Activated T-cell treated with anti-CD3 and anti-CD28 coated beads for 24 hours (primary cell): ENCODE measurements around the gene CRTC1.
"Not testable (repeated sequence)": the region's sequence is repeated elsewhere in the genome, so short reads cannot be mapped to it uniquely, and the experiment has no call there.

ENCODE experiments used
- DNase-seq: peaks from one replicate; pipeline ENCODE4 v3.0.0-alpha.2; 2020; ENCODE audit warnings: low read depth

CRTC1 gene

DNA sequence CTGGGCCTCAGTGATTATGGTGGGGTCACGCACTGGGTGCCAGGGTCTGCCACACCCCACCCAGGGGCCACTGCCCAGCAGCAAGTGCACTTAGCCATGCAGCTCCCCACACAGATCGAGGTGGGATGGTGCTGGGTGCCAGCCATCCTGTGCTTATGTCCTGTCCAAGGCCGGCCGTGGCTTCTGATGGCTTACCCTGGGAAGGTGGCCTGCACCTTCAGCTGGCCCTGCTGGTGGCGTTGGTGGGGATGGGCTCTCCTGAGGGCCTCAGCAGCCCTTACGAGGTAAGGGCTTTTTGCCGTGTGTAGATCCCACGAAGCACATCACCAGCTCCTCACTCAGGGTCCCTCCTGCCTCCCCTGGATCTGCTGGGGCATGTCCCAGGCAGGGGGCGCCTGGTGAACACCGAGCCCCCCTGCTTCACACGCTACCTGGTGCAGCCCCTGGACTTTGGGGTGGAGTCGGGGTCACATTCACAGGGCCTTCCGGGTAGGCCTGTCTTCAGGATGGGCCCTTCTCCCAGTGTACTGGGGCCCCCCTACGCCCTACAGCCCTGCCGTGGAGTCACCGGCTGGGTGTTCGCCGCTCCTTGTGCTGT, 46.6 kb downstream of the CRTC1 start:
- no peak for DNase-seq

DNA sequence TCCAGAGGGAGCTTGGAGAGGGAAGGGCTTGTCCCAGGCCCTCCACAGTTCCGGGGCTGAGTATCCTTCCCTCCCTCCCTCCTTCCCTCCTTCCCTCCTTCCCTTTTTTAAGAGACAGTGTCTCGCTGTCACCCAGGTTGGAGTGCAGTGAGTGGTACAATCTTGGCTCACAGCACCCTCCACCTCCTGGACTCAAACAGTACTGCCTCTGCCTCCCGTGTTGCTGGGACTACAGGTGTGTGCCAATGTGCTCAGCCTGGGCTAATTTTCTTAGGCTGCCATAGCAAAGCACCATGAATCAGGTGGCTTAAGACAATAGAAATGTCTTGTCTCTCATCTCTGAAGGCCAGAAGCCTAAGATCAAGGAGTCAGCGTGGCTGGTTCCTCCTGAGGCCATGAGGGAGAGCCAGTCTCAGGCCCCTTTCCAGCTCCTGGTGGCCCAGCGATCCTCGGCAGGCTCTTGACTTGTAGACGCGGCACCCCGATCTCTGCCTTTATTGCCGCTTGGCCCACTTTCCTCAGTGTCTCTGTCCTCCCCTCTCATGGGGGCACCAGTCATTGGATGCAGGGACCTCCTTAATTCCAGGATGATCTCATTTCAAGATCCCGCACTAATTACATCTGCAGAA, 47.5 kb downstream of the CRTC1 start:
- DNase-seq, result no peak

DNA sequence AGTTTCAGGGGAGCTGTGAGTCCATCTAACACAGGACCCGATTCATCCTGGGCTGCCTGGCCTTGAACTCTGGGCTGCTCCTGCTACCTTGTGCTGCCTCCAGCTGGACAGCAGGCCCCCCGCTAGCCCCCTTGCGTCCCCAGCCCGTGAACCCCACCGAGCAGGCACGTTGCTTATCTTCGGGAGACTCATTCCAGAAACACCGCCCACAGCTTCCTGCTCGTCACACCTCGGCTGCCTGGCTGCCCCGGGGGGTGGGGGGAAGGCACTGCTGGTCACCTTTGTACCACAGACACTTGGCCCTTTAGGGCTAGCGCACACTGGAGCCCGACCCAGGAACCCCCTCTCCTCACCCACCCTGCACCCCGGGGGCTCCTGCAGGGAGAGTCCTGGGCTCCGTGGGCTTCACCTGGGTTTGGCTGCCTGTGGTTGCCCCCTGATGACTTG, 48.1 kb downstream of the CRTC1 start:
- no peak for DNase-seq

DNA sequence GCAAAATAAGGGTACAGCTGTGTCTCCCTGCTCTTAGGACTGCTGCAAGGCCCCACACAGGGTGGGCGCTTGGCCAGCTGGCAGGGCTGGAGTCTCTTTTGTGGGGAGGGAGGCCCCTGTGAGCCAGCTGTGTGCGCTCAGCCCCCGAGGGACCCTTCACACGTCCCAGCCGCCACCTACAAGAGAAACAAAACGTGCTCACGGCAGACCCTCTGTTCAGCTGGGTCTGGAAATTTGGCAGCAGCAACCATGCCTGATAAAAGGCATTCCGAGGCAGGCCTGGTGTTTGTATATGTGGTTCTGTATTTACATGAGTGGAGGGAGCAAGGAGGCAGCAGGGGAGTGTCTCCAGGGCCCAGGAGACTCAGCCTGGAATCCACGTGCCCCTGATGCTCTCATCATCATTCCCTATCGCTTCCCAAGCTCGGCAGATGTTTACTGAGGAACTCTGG, 49.7 kb downstream of the CRTC1 start:
- DNase-seq, result no peak

DNA sequence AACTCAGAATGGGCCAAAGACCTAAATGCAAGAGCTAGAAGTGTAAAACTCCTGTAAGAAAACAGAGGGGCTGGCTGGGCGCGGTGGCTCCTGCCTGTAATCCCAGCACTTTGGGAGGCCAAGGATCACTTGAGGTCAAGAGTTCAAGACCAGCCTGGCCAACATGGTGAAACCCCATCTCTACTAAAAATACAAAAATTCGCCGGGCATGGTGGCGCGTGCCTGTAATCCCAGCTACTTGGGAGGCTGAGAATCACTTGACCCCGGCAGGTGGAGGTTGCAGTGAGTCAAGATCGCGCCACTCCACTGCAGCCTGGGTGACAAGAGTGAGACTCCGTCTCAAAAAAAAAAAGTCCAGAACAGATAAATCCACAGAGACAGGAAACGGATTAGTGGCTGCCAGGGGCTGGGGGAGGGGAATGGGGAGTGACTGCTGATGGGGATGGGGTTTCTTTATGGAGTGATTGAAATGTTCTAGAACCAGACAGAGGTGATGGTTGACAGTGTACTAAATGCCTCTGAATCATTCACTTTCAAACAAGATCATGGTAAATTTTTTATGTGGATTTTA, 50.4 kb downstream of the CRTC1 start:
- not testable (repeated sequence) for DNase-seq

DNA sequence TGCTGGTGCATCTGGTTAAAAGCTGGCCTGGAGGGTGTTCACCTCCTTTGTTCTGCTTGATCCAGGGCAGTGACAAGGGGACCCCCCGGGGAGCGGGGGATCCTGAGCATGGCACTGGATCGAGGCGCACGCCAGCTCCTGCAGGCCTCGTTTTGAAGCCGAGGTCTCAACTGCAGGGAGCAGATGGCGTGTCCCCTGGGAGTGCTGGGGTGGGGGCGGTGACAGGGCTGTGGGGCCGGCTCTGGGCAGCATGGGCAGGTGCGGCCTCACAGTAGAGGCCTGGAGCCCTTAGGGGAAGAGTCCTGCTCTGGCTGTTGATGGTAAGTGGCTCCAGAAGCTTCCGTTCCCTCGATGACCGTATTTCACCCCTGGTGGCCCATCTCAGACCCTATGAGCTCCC, 51.8 kb downstream of the CRTC1 start:
- no peak for DNase-seq

DNA sequence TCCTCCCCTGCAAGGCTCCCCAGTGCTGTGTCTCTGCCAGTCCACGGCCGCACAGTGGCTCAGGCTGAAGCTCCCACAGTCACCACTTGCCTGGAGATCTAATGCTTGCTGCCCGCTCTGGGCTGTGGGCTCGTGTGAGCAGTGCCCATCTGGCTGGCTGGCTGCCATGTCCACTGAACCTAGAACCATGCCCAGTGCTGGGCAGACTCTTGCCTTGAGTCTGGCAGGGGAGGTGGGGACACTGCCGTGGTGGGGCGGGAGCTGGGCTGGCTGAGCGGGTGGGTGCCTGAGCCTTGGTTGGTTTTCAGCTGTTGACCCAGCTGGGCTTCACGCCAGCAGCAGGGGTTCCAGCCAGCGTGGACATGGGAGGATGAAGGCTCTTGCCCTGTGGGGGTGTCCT, 52.3 kb downstream of the CRTC1 start:
- DNase-seq, result no peak

DNA sequence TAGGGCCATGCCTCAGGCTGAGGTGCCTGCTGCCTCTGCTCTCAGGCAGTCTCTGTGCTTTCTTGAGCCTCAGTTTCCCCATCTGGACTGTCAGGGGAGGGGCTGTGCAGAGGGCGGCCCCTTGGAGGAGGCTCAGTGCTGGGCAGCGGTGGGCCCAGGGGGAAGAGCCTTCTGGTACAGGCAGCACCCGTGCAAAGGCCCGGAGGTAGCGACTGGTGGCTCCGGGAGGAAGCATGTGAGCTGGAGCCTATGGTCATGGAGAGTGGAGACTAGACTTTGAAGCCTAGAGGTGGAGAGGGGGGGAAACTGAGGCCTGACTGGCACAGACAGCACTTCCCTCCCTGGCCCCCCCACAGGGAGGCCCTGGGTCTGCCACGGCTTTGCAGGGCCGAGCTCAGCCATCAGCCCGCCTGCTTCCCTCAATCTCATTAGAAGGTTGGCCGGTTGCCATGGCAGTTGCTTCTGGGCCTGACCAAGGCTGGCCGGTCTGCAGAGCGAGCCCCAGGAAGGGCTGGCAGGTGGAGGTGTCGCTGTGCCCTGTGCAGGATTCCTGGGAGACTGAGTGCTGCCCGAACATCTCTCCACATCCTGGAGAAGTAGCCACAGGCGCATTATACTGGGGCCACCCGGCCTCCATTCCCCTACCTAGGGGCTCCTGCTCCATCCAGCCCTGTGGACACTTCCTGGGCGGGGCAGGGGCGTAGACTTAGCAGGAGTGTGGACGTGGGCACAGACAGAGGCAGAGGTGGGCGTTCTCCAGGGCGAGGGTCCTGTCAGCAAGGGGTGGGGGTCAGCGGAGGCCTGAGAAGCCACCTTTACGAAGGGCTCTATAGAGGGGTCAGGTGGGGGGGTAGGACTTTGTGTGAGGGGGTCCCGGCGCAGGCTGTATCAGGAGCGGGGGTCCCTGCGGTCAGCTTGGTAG, 53.2 kb downstream of the CRTC1 start:
- no peak for DNase-seq

DNA sequence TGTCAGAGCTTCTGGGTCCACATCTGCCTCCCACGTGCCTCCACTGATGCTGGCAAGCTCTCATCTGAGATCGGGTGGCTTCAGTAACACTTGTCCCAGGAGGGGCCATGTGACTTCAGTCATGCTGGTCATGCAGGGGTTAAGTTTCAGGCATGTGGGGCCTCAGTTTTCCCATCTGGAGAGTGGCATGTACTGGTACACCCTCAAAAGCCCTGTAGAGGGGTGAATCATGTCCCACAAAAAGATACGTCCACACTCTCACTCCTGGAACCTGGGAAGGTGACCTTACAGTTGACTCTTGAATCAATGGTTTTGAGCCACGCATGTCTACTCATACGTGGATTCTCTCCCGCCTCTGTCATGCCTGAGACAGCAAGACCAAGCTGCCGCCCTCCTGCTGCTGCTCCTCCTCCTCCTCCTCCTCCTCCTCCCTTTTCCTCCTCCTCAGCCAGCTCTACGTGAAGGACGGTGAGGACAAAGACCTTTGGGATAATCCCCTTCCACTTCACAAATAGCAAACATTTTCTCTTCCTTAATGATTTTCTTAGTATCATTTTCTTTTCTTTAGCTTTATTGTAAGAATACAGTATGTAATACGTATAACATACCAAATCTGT, 54.0 kb downstream of the CRTC1 start:
- no peak for DNase-seq

DNA sequence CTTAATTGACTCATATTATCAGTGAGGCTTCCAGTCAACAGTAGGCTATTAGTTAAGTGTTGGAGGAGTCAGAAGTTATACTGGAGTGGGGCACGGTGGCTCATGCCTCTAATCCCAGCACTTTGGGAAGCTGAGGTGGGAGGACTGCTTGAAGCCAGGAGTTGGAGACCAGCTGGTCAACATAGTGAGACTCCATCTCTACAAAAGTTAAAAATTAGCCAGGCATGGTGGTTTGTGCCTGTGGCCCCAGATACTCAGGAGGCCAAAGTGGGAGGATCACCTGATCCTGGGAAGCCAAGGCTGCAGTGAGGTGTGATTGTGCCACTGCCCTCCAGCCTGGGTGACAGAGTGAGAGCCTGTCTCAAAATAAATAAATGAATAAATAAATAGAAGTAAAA, 54.5 kb downstream of the CRTC1 start:
- no peak for DNase-seq

DNA sequence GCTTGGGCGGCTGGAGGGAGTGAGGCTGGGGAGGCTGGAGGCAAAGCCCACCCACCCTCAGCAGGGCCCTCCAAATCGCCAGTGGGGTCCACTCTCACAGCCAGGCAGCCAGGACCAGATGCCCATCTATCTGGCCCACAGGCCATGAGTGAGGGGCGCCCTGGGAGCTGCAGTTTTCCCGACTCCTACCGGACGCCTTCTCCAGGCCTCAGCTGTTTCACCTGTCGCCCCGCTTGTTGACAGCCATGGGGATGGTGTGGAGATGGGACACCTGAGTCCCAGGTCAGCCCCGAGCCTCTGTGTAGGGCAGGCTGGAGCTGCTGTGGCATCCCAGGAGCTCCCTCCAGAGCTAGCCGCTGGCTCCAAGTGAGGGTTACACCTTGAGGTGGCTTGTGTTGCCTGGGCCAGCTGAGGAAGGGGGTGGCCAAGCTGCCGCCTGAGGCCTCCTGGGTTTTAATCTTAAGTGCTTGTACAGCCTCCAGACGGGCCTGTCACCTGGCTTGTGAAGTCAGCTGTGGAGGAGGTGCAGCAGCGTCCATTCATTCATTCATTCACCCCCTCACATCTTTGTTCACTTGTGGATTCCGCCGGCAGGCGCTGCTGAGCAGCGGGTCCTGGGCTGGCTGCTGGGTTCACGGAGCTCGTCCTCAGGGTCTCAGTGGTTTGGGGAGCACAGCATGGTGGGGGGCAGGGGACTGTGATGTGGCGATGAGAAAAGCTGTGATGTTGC, 55.6 kb downstream of the CRTC1 start:
- DNase-seq, result no peak

DNA sequence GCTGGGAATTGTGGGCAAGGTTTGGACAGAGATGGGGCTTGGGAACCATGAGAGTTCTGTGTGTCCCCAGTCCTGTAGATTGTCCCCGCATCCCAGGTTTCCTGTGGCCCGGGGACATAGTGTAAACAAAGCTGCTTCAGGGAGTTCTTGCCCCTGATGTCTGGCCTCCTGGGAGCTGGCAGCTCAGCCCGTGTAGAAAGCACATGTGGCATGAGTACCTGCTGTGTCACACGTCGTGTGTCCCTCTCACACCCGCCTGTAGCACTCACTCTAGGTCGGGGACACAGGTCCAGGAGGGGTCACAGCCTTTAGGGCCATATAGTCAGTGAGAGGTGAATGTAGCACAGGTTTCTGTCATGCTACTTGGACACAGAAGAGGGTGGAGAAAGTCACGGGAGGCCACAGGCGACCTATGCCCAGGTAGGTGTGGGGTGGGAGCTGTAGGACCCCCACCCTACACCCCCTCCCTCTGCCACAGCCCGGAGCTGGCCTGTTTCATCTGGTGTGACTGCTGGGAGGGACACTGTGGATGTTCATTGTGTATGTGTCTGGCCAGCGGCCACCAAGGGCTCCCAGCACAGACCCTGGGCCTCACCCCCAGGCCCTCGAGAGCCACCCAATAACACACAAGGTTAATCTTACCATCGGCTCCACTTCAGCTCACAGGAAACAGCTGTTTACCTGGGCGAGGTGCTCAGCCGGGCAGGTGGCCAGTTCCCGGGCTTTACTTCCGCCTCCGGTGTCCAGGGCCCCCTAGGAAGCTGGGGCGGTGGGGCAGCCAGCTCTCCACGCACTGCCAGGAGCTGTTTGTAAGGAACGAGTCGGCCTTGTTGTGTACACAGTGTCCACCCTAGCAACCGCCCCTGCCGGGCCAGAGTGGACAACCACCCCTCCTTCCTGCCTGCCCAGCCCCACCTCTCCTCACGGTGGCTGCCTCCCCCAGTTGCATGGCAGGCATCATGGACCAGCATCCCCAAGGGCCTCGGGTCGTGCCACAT, 57.9 kb downstream of the CRTC1 start:
- DNase-seq, result no peak

DNA sequence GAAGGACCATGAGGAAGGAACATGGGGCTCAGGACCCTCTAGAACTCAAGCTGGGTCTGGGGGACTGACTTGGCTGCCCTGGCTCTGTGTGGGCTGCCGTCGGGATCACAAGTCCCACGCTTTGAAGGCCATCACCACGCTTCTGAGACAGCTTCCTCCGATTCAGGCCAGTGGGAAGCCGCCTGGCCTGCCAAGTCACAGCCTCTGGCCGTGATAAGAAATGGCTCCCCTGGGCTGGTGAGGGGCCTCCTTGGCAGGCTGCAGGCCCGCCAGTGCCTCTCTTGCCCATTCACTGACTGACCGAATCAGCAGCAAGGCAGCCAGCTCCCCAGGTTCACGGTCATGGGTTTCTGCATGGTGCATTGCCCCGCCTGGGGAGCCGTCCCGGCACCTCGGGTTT, 58.8 kb downstream of the CRTC1 start:
- DNase-seq, result no peak

DNA sequence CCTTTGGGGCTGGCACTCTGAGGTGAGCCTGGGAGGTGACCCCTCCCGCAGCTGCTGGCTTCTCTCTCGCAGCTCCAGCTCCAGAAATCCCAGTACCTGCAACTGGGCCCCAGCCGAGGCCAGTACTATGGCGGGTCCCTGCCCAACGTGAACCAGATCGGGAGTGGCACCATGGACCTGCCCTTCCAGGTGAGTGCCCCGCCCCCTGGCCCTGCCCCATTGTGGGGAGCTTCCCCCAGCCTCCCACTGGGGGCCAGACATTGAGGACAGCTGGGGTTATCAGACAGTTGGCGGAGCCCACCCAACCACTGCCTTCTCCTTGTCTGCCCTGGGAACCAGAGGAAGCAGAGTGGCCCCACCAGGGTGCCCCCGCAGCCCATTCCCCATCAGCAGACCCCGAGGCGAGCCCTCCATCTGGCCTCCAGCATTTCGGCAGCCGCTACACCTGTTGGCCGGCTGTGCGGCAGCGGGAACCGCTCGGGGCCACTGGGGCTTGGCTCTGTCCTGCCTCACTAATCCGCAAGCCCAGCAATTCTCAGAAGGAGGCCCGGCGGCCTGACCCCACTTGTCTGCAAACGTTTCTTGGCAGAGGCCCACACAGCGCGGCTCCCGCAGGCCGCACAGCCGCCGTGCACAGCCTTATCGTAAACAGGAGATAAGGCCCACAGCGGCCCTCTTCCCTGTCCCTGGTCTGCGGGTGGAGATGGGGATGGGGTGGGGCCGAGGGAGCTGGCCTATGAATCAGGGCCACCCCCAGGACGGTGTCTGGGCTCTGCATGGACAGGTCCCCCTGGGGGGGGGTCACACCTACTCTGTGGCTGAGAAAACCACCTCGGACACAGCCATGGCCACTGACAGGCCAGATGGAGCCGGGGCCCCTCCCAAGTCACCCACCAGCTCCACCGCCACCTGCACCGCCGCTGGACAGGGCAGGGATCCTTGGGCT, 59.6 kb downstream of the CRTC1 start:
- no peak for DNase-seq

DNA sequence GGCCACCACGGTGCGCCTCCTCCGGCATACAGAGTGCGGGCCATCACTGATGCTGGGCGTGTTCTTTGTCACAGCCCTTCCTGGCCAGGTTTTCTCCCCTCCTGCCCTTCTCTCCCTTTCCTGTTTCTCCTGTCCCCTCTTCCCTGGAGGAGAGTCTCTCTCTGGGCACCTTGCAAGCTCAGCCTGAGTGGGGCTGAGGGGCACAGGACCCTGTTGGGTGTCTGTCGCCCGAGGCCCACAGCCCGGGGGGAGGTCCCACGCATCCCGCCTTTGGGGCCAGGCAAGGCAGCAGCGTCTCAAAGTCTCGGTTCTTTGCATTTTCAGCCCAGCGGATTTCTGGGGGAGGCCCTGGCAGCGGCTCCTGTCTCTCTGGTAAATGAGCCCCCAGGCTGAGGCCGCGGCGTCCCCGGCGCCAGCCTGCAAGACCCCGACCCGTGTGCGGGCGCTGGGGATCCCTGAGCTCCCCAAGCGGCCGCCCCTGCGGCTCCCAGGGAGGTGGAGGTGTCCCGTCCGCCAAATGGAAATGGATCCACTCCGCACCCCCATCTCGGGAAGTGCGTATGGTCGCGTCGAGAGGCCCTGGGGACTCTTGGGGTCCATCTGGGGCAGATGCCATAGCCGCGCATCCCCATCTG, 60.4 kb downstream of the CRTC1 start:
- no peak for DNase-seq

DNA sequence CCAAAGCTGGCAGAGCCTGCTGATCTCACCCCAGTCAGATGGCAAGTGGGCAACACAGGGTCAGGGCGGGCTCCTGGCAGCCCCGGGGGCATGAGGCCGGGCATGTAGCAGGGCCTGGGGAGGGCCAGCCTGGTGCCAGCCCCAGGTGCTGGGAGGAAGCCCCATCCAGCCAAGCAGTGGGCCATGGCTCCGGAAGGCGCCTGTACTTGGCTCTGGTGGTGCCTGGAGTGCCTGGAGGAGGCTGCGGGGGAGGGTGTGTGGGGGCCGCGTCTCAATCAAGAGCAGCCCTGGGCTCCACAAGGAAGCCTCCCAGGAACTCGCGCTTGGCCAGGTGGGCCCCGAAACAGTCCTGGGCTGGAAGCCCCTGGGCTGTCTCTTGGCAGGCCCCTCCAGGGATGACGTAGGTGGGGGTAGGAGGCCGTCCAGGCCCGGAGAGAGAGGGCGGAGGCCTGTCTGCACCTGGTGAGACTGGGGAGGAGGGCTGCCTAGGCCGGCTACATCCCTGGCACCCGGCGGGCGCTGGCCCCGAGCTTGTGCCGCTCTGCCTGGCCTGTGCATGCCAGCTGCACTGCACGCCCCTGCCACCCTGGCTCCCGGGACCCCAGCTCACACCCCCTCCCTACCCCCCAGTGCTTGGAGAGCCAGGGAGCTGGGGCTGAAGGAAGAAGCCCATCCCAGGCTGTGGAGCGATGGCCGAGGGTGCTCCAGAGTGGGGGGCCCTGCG, 61.7 kb downstream of the CRTC1 start:
- no peak for DNase-seq

DNA sequence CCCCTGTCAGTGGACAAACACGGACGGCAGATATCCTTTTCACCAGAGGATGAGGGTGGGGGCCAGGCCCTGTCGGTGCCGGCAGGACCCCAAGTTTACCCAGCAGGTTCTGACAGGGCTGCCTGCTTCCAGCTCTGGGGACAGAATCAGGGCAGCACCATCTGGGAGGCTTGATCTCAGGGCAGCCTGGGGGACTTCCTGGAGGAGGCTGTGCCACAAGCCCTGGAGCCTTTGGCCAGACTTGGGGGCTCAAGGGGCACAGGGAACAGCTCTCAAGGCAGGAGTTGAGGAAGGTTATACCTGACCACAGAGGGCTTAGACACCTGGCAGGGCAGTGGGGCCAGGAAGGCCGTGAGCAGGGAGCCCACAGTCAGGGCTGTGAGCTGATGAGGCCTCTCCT, 62.5 kb downstream of the CRTC1 start:
- DNase-seq, result no peak
